Activated naive CD4-positive, alpha-beta T cell treated with anti-CD3 and anti-CD28 coated beads for 36 hours (primary cell): ENCODE results near the gene DDAH2. TPM values are rescaled to one million over a fixed set of nuclear protein-coding genes. Genes with fewer than 3 reads are reported as not detected.

ENCODE experiments used
- CTCF ChIA-PET: fragments of 350-600 bp; sonication (Branson Sonifier 250); formaldehyde crosslinking; loops from one replicate; lab custom pipeline; 2021; ENCODE audit warnings: antibody characterized with exemption; lab: Charles Lee
- DNase-seq: peaks from one replicate; pipeline ENCODE4 v3.0.0-alpha.2; 2020
- H3K27ac Mint-ChIP-seq: one replicate; pipeline ENCODE4 v1.8.0; 2021; ENCODE audit warnings: mild to moderate bottlenecking, mixed read lengths
- H3K27me3 Mint-ChIP-seq: one replicate; pipeline ENCODE4 v1.8.0; 2021; ENCODE audit warnings: low read depth, mixed read lengths
- H3K36me3 Mint-ChIP-seq: one replicate; pipeline ENCODE4 v1.8.0; 2021; ENCODE audit warnings: low read depth, mixed read lengths
- H3K4me1 Mint-ChIP-seq: one replicate; pipeline ENCODE4 v1.8.0; 2021; ENCODE audit warnings: low read depth, mixed read lengths
- H3K4me3 Mint-ChIP-seq: one replicate; pipeline ENCODE4 v1.8.0; 2021; ENCODE audit warnings: mild to moderate bottlenecking, moderate library complexity, mixed read lengths
- H3K9me3 Mint-ChIP-seq: one replicate; pipeline ENCODE4 v1.8.0; 2021; ENCODE audit warnings: mixed read lengths
- intact Hi-C: fragments of 100-400 bp; cut with micrococcal nuclease; formaldehyde crosslinking; loops from one replicate; pipeline ENCODE4 v1.15.1; 2023
- total RNA-seq, 2 experiments: library from RNA; stranded (reverse); gene quantifications; one replicate each; pipeline ENCODE4 v1.2.3, GENCODE V29; 2021

The DDAH2 gene
- total RNA-seq, 2 experiments from 2014 or later, result 8.5 to 11.3 TPM

DNA sequence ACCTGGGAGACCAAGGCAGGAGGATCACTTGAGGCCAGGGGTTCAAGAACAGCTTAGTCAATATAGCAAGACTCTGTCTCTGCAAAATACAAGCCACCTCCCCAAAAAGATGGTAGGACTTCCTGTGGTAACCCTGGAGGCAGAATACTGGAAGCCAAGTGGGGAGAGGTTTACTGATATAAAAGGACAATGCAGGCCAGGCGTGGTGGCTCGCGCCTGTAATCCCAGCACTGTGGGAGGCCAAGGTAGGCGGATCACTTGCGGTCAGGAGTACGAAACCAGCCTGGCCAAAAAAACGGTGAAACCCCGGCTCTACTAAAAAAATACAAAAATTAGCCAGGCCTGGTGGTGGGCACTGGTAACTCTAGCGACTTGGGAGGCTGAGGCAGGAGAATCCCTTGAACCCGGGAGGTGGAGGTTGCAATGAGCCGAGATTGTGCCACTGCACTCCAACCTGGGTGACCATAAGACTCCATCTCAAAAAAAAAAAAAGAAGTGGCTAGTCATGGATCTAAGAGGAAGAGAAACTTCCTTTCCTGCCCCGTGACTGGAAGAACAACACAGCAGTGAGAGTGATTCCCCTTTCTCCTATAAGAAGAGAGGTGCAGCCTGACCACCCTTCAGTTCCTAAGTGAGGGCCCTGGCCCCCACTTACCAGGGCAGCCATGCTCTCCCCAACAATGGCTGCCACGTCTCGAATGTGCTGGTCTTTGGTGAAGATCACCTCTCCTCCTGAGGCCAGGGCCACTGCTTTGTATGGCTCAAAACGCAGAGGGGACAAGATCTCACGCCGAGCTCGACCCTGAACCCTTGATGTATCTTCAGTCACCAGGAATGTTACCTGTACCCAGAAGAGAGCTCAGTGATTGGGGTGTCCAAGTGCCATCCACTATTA is 39.5 kb upstream of the DDAH2 start:
- peaks cover 27% of the 10 kb centered on the region for H3K4me1 Mint-ChIP-seq
- peaks cover 10% of the 10 kb centered on the region for H3K36me3 Mint-ChIP-seq
- no peak for DNase-seq
- no peak overlapping the region for H3K4me3 Mint-ChIP-seq
- no peaks in the 10 kb centered on the region for H3K27me3 Mint-ChIP-seq
- intact Hi-C loops, result loop anchor here (1.0 to 2.0 kb wide), 2 partner anchors 39 to 88 kb away; partner anchors contain the start of genes DDAH2 and LY6G5C
- CTCF ChIA-PET, result interaction anchor here (0.9 to 3.0 kb wide), 12 partner anchors 16 to 201 kb away, joined by 3 to 11 read pairs (median 6); partner anchors contain the start of genes CLIC1 and MSH5
- no peak overlapping the region for H3K27ac Mint-ChIP-seq
- H3K9me3 Mint-ChIP-seq, result no peaks in the 10 kb centered on the region

DNA sequence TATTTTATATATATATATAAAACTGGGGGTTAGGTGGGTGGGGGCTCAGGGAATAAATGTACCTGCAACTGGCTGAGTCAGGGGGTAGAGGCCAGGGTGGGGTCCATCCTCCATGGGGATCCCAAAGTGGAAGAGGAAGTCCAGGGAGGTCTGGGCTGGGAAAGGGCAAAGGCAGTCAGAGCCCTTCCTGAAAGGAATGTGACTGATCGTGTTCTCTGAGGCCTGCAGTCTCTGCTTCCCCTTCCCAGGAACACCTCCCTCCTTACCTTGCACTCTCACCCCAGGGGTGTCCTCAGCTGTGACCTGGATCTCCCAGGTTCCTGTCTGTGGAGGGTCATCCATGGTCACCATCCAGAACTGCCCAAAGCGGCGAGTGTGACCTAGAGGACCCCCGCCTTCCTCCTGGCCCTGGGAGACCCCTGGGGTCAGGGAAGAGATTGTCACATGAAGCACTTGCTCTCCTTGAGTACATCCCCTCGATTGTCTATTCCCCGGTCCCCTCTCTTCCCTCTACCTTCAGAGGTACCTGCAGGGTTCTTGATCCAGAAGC is 38.1 kb upstream of the DDAH2 start:
- H3K4me3 Mint-ChIP-seq, result no peak overlapping the region
- intact Hi-C loops, result no loop called here
- peaks cover 16% of the 10 kb centered on the region for H3K4me1 Mint-ChIP-seq
- no peaks in the 10 kb centered on the region for H3K27me3 Mint-ChIP-seq
- H3K9me3 Mint-ChIP-seq, result no peaks in the 10 kb centered on the region
- H3K27ac Mint-ChIP-seq, result no peak overlapping the region
- DNase-seq, result no peak
- H3K36me3 Mint-ChIP-seq, result peaks cover 17% of the 10 kb centered on the region
- CTCF ChIA-PET, result interaction anchor here (0.6 kb wide), 1 partner anchor 40 kb away, joined by 3 read pairs; the partner anchor contains the start of gene LSM2

DNA sequence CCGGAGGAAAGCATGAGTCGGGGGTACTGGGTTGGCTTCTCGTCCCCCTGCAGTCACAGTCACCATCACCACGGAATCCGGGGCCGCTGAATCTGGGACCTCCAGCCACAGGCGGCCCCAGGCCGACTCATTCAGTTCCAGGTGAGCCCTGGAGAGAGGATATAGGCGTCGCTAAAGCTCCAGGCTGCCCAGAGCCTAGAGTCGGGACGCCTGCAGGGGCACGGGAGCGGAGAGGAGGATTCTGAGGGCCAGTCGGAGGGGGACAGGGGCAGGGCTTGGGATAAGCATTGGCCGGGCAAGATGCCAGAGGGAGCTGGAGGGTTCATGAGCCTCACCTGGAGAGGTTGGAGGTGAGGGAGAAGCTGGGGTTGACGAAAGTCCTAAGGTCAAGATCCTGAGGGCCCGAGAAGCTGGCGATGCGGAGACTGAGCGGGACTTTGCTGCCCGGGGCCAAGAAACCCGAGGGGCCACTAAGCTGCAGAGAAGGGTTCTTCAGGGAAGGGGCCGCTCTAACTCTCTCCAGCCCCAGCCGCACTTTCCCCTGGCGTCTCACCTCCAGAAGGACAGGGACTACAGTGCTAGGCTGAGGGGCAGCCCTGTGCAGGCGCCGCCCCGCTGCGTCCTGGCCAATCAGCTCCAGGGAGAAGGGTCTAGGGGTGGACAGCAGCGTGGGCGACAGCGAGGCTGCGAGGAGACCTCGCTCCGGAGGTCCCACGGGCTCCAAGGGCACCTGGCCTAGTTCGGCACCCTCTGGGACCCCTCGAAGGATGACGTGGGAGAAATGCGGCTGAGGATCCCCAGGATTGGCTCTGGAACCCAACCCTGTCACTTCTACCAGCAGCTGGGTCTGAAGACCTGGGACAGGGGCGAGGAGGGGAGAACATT is 37.1 kb upstream of the DDAH2 start:
- Mint-ChIP-seq H3K36me3 (peaks cover 26% of the 10 kb centered on the region), H3K27ac (no peak overlapping the region), H3K4me3 (no peak overlapping the region), H3K9me3 (no peaks in the 10 kb centered on the region), H3K27me3 (no peaks in the 10 kb centered on the region), H3K4me1 (peaks cover 9% of the 10 kb centered on the region)
- intact Hi-C loops, result no loop called here
- DNase-seq, result no peak
- CTCF ChIA-PET, result interaction anchor here (0.6 to 0.7 kb wide), 3 partner anchors 40 to 68 kb away, joined by 3 to 5 read pairs (median 3); partner anchors contain the start of gene LSM2

DNA sequence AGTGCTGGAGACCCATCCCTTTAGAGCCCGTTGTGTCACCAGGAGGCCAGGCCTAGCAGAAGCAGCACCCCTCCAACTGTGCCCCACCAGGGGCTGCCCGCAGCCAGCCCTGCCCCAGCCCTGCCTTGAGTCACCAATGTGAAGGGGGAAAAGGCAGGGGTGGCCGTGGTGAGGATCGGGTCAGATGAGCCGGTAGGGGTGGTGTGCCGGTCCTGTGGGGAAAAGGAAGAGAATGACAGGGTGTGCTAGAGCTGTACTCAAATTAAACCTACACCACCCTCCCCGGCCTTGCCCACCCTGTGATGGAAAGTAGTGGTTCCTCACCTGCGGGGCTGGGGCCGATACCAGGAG is 36.4 kb upstream of the DDAH2 start:
- Mint-ChIP-seq H3K27me3 (no peaks in the 10 kb centered on the region), H3K27ac (no peak overlapping the region), H3K36me3 (peaks cover 32% of the 10 kb centered on the region), H3K4me3 (no peak overlapping the region), H3K9me3 (no peaks in the 10 kb centered on the region), H3K4me1 (peaks cover 7% of the 10 kb centered on the region)
- intact Hi-C loops, result no loop called here
- CTCF ChIA-PET, result interaction anchor here (0.6 to 0.7 kb wide), 2 partner anchors 40 to 68 kb away, joined by 3 to 5 read pairs; no protein-coding TSS in a partner anchor
- no peak for DNase-seq

DNA sequence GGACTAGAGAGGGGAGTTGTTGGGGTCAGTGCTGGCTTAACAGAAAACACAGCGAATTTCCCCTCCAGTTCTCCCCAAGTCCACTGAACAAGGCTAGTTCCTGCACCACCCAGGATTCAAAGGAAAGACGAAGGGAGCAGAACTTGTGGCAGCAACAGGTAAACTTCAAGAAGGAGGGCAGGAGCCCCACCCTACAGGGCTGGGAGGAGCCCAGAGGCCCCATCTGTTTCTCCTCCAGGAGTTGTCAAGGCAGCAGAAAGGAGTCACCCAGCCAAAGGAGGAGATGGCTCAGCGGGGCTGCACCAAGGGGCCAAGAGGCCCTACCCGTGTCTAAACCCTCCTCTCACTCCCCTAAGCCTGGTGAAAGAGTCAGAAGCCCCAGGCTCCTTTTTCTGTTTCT is 35.1 kb upstream of the DDAH2 start:
- Mint-ChIP-seq H3K4me1 (peaks cover 2% of the 10 kb centered on the region), H3K27me3 (no peaks in the 10 kb centered on the region), H3K36me3 (peaks cover 43% of the 10 kb centered on the region), H3K27ac (no peak overlapping the region), H3K9me3 (no peaks in the 10 kb centered on the region), H3K4me3 (no peak overlapping the region)
- DNase-seq, result no peak
- CTCF ChIA-PET, result no interaction called here
- intact Hi-C loops, result no loop called here

DNA sequence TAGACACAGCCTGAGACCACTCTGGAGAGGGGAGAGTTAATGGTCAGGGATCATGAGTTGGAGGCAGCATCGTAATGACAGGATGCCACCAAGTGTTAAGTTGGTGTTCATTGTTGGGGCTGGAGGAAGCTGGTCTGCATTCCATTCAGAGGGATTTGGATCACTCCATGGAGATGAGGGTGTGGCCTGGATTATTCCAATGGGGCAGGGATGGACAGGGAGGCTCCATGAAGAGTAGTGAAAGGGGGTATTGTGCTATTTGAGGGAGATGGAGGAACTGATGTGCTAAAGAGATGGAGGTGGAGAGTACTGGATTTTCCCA is 34.5 kb upstream of the DDAH2 start:
- no peak overlapping the region for H3K27ac Mint-ChIP-seq
- CTCF ChIA-PET, result no interaction called here
- H3K9me3 Mint-ChIP-seq, result no peaks in the 10 kb centered on the region
- H3K4me1 Mint-ChIP-seq, result peaks cover 2% of the 10 kb centered on the region
- DNase-seq, result no peak
- intact Hi-C loops, result no loop called here
- no peak overlapping the region for H3K4me3 Mint-ChIP-seq
- H3K36me3 Mint-ChIP-seq, result peaks cover 49% of the 10 kb centered on the region
- no peaks in the 10 kb centered on the region for H3K27me3 Mint-ChIP-seq

DNA sequence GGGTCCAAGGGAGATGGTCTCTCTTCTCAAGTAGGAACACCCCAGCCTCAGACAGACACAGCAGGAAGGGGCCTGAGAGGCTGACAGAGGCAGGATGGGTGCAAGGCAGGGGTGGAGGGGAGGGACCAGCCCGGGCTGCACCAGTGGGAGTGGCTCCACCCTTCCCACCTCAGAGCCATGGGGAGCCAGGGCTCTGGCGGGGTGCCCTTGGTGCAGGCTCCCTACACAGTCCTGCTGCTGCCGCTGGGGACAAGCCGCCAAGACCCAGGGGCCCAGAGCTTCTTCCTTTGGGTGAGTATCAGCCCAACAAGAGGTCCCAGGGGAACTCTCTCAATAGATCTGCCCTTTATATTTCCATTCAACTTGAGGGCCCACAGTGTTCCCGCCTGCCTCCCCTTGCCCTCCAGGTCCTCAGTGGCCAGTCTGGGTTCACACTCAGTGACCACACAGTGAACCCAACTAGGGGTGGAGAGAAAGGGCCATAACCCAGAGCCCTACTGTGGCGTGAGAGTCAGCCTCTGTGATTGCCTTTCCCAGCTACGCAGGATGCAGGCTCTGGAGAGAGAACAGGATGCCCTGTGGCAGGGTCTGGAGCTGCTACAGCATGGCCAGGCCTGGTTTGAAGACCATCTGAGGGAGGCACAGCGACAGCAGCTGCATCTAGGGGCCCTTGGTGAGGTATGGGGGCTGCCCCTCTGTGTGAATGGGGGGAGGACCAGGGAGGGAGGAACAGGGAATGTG is 33.9 kb upstream of the DDAH2 start:
- H3K9me3 Mint-ChIP-seq, result no peaks in the 10 kb centered on the region
- CTCF ChIA-PET, result no interaction called here
- DNase-seq, result no peak
- H3K4me3 Mint-ChIP-seq, result no peak overlapping the region
- no peaks in the 10 kb centered on the region for H3K27me3 Mint-ChIP-seq
- peaks cover 55% of the 10 kb centered on the region for H3K36me3 Mint-ChIP-seq
- peaks cover 2% of the 10 kb centered on the region for H3K4me1 Mint-ChIP-seq
- H3K27ac Mint-ChIP-seq, result no peak overlapping the region
- intact Hi-C loops, result no loop called here

DNA sequence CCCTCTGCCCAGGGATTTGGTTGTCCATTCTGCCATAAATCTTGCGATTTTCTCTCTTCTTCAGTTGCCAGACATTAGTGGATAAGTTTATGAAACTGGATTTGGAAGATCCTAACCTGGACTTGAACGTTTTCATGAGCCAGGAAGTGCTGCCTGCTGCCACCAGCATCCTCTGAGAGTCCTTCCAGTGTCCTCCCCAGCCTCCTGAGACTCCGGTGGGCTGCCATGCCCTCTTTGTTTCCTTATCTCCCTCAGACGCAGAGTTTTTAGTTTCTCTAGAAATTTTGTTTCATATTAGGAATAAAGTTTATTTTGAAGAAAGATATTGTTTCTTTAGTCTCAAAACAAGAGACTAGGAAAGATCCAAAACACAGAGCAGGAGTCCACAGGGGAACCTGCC is 33.3 kb upstream of the DDAH2 start, which contains the start of gene SAPCD1:
TSS of gene SAPCD1 (plus strand) at position 301 of the 400 bp plus-strand sequence. CDS start 399 bp downstream, outside the sequence.
- no peaks in the 10 kb centered on the region for H3K9me3 Mint-ChIP-seq

DNA sequence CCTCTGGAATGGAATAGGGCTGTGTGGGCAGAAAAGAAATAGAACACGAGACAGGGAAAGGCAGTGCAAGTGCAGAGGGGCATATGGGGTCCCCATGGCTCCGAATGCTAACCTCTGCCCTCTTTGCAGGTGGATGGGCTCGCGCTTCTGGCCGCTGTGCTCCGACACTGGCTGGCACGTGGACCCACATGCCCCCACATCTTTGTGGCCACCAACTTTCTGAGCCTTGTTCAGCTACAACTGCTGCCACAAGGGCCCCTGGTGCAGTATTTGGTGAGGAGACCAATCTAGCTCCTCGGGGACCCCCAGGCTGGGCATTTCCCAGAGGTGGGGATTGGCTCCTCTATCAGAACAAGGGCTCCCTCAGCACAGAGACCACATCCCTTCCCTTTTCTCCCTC is 32.2 kb upstream of the DDAH2 start:
- intact Hi-C loops, result no loop called here
- no peaks in the 10 kb centered on the region for H3K27me3 Mint-ChIP-seq
- peaks cover 2% of the 10 kb centered on the region for H3K4me1 Mint-ChIP-seq

More for the DNA sequence above, 33.3 kb upstream of the DDAH2 start, which contains the start of gene SAPCD1:
- Mint-ChIP-seq H3K27ac (no peak within 1 kb of the TSS), H3K4me3 (no peak within 1 kb of the TSS), H3K27me3 (no peaks in the 10 kb centered on the region), H3K36me3 (peaks cover 58% of the 10 kb centered on the region), H3K4me1 (peaks cover 2% of the 10 kb centered on the region)
- DNase-seq, result no peak
- CTCF ChIA-PET, result no interaction called here
- intact Hi-C loops, result no loop called here

DNA sequence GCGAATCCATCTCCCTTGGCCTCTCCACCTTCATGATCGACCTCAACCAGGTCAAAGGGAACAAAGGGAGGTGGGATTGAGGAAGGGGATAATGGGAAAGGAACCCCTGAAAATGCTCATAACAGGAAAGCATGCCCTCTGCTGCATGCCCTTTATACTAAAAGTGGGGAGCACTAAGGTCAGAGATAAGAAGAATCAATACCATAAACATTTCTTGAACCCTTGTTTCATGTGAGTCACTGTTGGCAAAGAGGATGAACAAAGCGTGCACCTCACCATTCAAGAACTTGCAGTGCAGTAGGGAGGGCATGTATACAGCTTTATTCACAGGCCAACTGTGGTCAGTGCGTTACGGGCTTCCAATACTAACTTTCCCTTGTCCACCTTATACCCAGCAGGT is 31.7 kb upstream of the DDAH2 start:
- no peaks in the 10 kb centered on the region for H3K27me3 Mint-ChIP-seq
- H3K4me3 Mint-ChIP-seq, result no peak overlapping the region
- H3K36me3 Mint-ChIP-seq, result peaks cover 59% of the 10 kb centered on the region
- CTCF ChIA-PET, result no interaction called here
- peaks cover 2% of the 10 kb centered on the region for H3K4me1 Mint-ChIP-seq
- DNase-seq, result no peak
- no peaks in the 10 kb centered on the region for H3K9me3 Mint-ChIP-seq
- intact Hi-C loops, result no loop called here
- no peak overlapping the region for H3K27ac Mint-ChIP-seq

More for the DNA sequence above, 32.2 kb upstream of the DDAH2 start:
- peaks cover 58% of the 10 kb centered on the region for H3K36me3 Mint-ChIP-seq
- no peak overlapping the region for H3K27ac Mint-ChIP-seq
- DNase-seq, result no peak
- CTCF ChIA-PET, result no interaction called here
- H3K9me3 Mint-ChIP-seq, result no peaks in the 10 kb centered on the region
- no peak overlapping the region for H3K4me3 Mint-ChIP-seq

DNA sequence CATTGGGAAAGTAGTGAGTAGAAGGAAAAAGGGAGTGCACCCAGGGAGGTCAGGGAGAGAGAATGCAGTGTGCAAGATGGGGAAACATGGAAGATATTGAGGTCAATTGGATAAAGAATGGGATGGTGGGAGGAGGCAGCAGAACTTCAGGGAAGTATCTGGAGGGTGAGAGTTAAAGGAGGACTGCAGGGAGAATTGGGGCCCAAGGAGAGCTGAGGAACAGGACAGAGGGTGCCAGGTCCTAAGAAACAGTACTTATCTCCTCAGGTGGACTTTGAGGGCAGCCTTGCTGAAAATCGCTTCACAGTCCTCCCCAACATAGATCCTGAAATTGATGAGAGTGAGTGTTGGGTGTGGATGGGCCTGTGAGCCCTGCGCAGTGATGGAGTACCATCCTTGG is 29.2 kb upstream of the DDAH2 start:
- Mint-ChIP-seq H3K4me3 (no peak overlapping the region), H3K4me1 (no peaks in the 10 kb centered on the region), H3K27me3 (no peaks in the 10 kb centered on the region), H3K27ac (no peak overlapping the region), H3K36me3 (peaks cover 52% of the 10 kb centered on the region), H3K9me3 (no peaks in the 10 kb centered on the region)
- DNase-seq, result no peak
- CTCF ChIA-PET, result no interaction called here
- intact Hi-C loops, result no loop called here
